Neural progenitor cell (in vitro differentiated cells): ENCODE data around the gene CHSY3.

Source experiments
- EZH2 ChIP-seq: fragments of 200-600 bp; sonication (generic); IDR thresholded peaks from 2 replicates; pipeline ENCODE4 v1.6.1; 2017; ENCODE audit warnings: antibody characterized with exemption, mild to moderate bottlenecking, moderate library complexity
- TF ChIP-seq, protein P1 (sequence below): fragments of 200-600 bp; sonication (generic); IDR thresholded peaks from 2 replicates; pipeline ENCODE4 v1.5.1; 2017; ENCODE audit warnings: antibody characterized with exemption, mild to moderate bottlenecking

DNA sequence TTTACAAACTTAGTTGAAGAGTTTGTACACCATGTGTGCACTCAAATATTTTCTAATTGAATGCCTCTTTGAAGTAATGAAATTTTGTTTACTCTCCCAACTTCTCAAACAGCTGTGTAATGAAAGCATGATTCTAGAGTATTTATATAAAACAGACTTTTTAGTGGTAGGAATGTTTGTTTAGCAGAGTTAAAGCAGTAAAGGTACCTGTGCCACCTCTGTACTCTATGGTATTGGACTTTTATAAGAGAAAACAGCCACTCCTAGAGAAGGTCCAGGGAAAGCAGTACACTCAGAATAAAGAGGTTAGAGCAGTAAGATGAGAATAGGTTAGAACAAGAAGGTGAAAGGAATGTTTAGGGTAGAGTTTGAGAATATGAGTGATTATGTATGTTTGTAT lies 163.1 kb downstream of the CHSY3 start:
- TF ChIP-seq EZH2 = no peak
- TF ChIP-seq, protein P1, sequence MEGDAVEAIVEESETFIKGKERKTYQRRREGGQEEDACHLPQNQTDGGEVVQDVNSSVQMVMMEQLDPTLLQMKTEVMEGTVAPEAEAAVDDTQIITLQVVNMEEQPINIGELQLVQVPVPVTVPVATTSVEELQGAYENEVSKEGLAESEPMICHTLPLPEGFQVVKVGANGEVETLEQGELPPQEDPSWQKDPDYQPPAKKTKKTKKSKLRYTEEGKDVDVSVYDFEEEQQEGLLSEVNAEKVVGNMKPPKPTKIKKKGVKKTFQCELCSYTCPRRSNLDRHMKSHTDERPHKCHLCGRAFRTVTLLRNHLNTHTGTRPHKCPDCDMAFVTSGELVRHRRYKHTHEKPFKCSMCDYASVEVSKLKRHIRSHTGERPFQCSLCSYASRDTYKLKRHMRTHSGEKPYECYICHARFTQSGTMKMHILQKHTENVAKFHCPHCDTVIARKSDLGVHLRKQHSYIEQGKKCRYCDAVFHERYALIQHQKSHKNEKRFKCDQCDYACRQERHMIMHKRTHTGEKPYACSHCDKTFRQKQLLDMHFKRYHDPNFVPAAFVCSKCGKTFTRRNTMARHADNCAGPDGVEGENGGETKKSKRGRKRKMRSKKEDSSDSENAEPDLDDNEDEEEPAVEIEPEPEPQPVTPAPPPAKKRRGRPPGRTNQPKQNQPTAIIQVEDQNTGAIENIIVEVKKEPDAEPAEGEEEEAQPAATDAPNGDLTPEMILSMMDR = no peak
